ENCODE measurements around the gene GCNT2.
"Not testable (repeated sequence)": the region's sequence is repeated elsewhere in the genome, so short reads cannot be mapped to it uniquely, and the experiment has no call there.

The GCNT2 gene

GRCh38 chr6:10580570-10580969, 59.4 kb downstream of the GCNT2 start:
- no peak for DNase-seq (ENCODE audit: low read depth in 2 of 2)

- not testable (repeated sequence) for DNase-seq (ENCODE audit: low read depth in 2 of 2)
Measured at GRCh38 chr6:10581402-10581801, 60.3 kb downstream of the GCNT2 start.

- DNase-seq (ENCODE audit: low read depth in 2 of 2): no peak
Measured at GRCh38 chr6:10582774-10583508, 61.8 kb downstream of the GCNT2 start.

GRCh38 chr6:10583509-10583901, 62.4 kb downstream of the GCNT2 start:
- DNase-seq (ENCODE audit: low read depth in 2 of 2): no peak

- DNase-seq (ENCODE audit: low read depth in 2 of 2): no peak
Measured at GRCh38 chr6:10584607-10585006, 63.5 kb downstream of the GCNT2 start.

GRCh38 chr6:10585209-10585845, 64.2 kb downstream of the GCNT2 start:
- DNase-seq (ENCODE audit: low read depth in 2 of 2): no peak

- no peak for DNase-seq (ENCODE audit: low read depth in 2 of 2)
Measured at GRCh38 chr6:10586302-10586701, 65.2 kb downstream of the GCNT2 start.

GRCh38 chr6:10587656-10588406, 66.7 kb downstream of the GCNT2 start:
- DNase-seq (ENCODE audit: low read depth in 2 of 2): no peak

GRCh38 chr6:10588562-10589428, 67.6 kb downstream of the GCNT2 start:
- DNase-seq (ENCODE audit: low read depth in 2 of 2): no peak

- no peak for DNase-seq (ENCODE audit: low read depth in 2 of 2)
Measured at GRCh38 chr6:10589429-10589727, 68.2 kb downstream of the GCNT2 start.

- DNase-seq (ENCODE audit: low read depth in 2 of 2): no peak
Measured at GRCh38 chr6:10589983-10590382, 68.8 kb downstream of the GCNT2 start.

GRCh38 chr6:10591422-10592160, 70.4 kb downstream of the GCNT2 start:
- DNase-seq (ENCODE audit: low read depth in 2 of 2): no peak

GRCh38 chr6:10595731-10596664, 74.8 kb downstream of the GCNT2 start:
- no peak for DNase-seq (ENCODE audit: low read depth in 2 of 2)

GRCh38 chr6:10597499-10598001, 76.4 kb downstream of the GCNT2 start:
- no peak for DNase-seq (ENCODE audit: low read depth in 2 of 2)

GRCh38 chr6:10598084-10598960, 77.2 kb downstream of the GCNT2 start:
- DNase-seq (ENCODE audit: low read depth in 2 of 2): no peak

GRCh38 chr6:10599046-10599445, 77.9 kb downstream of the GCNT2 start:
- no peak for DNase-seq (ENCODE audit: low read depth in 2 of 2)

GRCh38 chr6:10600681-10601080, 79.5 kb downstream of the GCNT2 start:
- DNase-seq (ENCODE audit: low read depth in 2 of 2): not testable (repeated sequence)

- DNase-seq (ENCODE audit: low read depth in 2 of 2): no peak
Measured at GRCh38 chr6:10603219-10603618, 82.1 kb downstream of the GCNT2 start.

- no peak for DNase-seq (ENCODE audit: low read depth in 2 of 2)
Measured at GRCh38 chr6:10609038-10609437, 87.9 kb downstream of the GCNT2 start.

Measured in stimulated activated CD8-positive, alpha-beta memory T cell treated with anti-CD3 and anti-CD28 coated beads, Interleukin-7, amount 100 ng/mL, for 4 hours (primary cell).